Measurements from ENCODE around the gene SYNGR2.

Gene SYNGR2

DNA sequence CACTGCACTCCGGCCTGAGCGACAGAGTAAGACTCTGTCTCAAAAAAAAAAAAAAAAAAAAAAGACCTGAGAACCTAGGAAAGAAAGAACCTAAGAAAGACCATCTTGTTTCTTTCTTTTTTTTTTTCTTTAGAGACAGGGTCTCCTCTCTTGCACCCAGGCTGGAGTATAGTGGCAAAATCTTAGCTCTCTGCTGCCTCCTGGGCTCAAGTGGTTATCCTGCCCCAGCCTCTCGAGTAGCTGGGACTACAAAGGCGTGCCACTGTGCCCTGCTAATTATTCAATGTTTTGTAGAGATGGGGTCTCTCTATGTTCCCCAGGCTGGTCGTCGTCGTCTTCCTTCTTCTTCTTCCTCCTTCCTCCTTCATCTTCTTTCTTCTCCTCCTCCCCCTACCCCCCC lies 37.9 kb downstream of the SYNGR2 start:
- FAIRE-seq = no peak

GRCh38 chr17:78208486-78208885 lies 40.1 kb downstream of the SYNGR2 start:
- FAIRE-seq = no peak

DNA sequence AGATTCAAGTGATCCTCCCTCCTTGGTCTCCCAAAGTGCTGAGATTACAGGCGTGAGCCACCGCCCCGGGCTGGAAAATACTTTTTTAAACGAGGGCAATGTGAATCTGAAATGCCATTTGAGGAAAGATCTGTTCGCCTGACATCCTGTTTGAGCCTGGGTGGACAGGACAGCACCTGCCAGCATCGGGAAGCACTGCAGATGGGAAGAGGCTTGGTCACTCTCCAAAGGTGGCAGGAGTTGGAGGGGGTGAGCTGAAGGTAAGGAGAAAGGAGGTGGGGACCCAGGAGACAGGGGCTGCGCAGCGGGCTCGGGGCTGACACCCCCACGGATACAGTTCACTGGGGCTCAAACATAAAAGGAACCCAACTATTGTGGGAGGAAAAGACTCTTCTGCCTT lies 41.7 kb downstream of the SYNGR2 start:
- FAIRE-seq = no peak

DNA sequence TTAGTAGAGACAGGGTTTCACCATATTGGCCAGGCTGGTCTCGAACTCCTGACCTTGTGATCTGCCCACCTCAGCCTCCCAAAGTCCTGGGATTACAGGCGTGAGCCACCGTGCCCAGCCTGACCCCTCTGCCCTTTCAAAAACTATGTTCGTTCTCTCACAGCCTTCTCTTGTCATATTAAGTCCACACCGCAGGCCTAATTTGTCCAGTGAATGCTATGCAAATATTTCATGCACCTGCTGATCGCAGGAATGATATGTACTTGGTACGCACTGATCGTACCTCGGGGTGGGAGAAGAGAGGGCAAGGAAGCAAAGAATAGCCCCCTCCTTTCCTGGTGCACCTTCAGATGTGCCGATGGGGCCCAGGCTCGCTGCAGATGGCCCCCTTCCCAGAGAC lies 42.7 kb downstream of the SYNGR2 start:
- no peak for FAIRE-seq

DNA sequence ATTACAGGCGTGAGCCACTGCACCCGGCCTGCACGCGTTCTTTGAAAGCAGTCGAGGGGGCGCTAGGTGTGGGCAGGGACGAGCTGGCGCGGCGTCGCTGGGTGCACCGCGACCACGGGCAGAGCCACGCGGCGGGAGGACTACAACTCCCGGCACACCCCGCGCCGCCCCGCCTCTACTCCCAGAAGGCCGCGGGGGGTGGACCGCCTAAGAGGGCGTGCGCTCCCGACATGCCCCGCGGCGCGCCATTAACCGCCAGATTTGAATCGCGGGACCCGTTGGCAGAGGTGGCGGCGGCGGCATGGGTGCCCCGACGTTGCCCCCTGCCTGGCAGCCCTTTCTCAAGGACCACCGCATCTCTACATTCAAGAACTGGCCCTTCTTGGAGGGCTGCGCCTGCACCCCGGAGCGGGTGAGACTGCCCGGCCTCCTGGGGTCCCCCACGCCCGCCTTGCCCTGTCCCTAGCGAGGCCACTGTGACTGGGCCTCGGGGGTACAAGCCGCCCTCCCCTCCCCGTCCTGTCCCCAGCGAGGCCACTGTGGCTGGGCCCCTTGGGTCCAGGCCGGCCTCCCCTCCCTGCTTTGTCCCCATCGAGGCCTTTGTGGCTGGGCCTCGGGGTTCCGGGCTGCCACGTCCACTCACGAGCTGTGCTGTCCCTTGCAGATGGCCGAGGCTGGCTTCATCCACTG lies 45.8 kb downstream of the SYNGR2 start, which contains the start of gene BIRC5:
Gene BIRC5 (plus strand): TSS at position 238 of the 690 bp plus-strand sequence. CDS start 64 bp downstream, at position 302.
- FAIRE-seq = no peak

DNA sequence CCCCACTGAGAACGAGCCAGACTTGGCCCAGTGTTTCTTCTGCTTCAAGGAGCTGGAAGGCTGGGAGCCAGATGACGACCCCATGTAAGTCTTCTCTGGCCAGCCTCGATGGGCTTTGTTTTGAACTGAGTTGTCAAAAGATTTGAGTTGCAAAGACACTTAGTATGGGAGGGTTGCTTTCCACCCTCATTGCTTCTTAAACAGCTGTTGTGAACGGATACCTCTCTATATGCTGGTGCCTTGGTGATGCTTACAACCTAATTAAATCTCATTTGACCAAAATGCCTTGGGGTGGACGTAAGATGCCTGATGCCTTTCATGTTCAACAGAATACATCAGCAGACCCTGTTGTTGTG lies 46.3 kb downstream of the SYNGR2 start:
- no peak for FAIRE-seq

GRCh38 chr17:78219396-78220150 lies 51.2 kb downstream of the SYNGR2 start:
- no peak for FAIRE-seq

All from islet of Langerhans (tissue), 1 donor.